Measurements from ENCODE around the gene POLA1.

DNA sequence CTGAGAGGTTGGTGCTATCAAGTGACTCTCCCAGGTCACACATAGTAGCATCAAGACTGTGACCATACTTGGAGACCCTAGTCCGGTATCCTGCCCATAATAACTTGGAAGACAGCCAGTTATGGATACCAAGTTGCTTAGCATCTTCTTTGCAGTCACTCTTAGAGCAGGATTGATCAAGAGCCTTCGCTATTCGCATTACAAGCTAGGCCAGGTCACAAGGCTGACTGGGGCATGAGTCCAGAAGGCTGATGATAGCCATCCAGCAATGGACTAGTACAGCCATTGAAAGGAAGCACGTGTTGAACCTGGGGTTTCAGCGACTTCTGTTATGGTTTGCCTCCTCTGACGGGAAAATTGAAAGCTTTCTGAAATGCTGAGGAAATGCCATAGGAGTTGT, 157.6 kb downstream of the POLA1 start:
- no peak for TF ChIP-seq POLR2A (IDR thresholded peaks at IDR 0.05; ENCODE audit: low read depth, low read length)
- TF ChIP-seq CHD1 (IDR thresholded peaks at IDR 0.05; ENCODE audit: low read depth, low read length): no peak
- TF ChIP-seq, protein P1, sequence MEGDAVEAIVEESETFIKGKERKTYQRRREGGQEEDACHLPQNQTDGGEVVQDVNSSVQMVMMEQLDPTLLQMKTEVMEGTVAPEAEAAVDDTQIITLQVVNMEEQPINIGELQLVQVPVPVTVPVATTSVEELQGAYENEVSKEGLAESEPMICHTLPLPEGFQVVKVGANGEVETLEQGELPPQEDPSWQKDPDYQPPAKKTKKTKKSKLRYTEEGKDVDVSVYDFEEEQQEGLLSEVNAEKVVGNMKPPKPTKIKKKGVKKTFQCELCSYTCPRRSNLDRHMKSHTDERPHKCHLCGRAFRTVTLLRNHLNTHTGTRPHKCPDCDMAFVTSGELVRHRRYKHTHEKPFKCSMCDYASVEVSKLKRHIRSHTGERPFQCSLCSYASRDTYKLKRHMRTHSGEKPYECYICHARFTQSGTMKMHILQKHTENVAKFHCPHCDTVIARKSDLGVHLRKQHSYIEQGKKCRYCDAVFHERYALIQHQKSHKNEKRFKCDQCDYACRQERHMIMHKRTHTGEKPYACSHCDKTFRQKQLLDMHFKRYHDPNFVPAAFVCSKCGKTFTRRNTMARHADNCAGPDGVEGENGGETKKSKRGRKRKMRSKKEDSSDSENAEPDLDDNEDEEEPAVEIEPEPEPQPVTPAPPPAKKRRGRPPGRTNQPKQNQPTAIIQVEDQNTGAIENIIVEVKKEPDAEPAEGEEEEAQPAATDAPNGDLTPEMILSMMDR (conservative IDR thresholded peaks at IDR 0.05; ENCODE audit: low read depth, low read length): no peak
- TF ChIP-seq, protein P2, sequence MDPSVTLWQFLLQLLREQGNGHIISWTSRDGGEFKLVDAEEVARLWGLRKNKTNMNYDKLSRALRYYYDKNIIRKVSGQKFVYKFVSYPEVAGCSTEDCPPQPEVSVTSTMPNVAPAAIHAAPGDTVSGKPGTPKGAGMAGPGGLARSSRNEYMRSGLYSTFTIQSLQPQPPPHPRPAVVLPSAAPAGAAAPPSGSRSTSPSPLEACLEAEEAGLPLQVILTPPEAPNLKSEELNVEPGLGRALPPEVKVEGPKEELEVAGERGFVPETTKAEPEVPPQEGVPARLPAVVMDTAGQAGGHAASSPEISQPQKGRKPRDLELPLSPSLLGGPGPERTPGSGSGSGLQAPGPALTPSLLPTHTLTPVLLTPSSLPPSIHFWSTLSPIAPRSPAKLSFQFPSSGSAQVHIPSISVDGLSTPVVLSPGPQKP (IDR thresholded peaks at IDR 0.05; ENCODE audit: borderline replicate concordance, low read depth, low read length): no peak
- no peak for TF ChIP-seq BHLHE40 (IDR thresholded peaks at IDR 0.05; ENCODE audit: low read depth, low read length)
- TF ChIP-seq, protein P3, sequence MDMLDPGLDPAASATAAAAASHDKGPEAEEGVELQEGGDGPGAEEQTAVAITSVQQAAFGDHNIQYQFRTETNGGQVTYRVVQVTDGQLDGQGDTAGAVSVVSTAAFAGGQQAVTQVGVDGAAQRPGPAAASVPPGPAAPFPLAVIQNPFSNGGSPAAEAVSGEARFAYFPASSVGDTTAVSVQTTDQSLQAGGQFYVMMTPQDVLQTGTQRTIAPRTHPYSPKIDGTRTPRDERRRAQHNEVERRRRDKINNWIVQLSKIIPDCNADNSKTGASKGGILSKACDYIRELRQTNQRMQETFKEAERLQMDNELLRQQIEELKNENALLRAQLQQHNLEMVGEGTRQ (IDR thresholded peaks at IDR 0.05; ENCODE audit: low read depth, low read length): no peak
- no peak for TF ChIP-seq SMC3 (IDR thresholded peaks at IDR 0.05; ENCODE audit: low read depth, low read length)
- no peak for TF ChIP-seq MAFK (IDR thresholded peaks at IDR 0.05; ENCODE audit: low read depth, low read length)
- TF ChIP-seq RAD21 (IDR thresholded peaks at IDR 0.05; ENCODE audit: low read length): no peak

All from IMR-90 (cell line).